DND-41 (cell line): ENCODE data around the gene KRTAP9-1.
"Not testable (repeated sequence)": the region's sequence is repeated elsewhere in the genome, so short reads cannot be mapped to it uniquely, and the experiment has no call there.

ENCODE experiments used
- ATAC-seq: fragments of 200-7000 bp; cut with Tn5 transposase; 3 replicates; pipeline ENCODE4 v1.9.1; 2021; ENCODE audit warnings: low read depth; ENCODE audit not compliant: insufficient read depth
- DNase-seq: peaks from one replicate; pipeline ENCODE4 v3.0.0-alpha.2; 2020
- H2AFZ ChIP-seq: 2 replicates; pipeline ENCODE4 v1.6.0; 2012; ENCODE audit warnings: low read depth, low read length
- H3K27ac ChIP-seq: 2 replicates; pipeline ENCODE4 v1.5.1; 2012; ENCODE audit warnings: low read length, inconsistent platforms
- H3K27me3 ChIP-seq: fragments of 200-600 bp; sonication (generic); 2 replicates; pipeline ENCODE4 v1.6.0; 2012; ENCODE audit warnings: low read length, mild to moderate bottlenecking, inconsistent platforms; ENCODE audit not compliant: insufficient read depth, poor library complexity
- H3K36me3 ChIP-seq: 2 replicates; pipeline ENCODE4 v1.5.1; 2012; ENCODE audit warnings: low read length, inconsistent platforms; ENCODE audit not compliant: insufficient read depth
- H3K4me1 ChIP-seq: 2 replicates; pipeline ENCODE4 v1.5.1; 2012; ENCODE audit warnings: mild to moderate bottlenecking, low read length; ENCODE audit not compliant: insufficient read depth
- H3K4me2 ChIP-seq: 2 replicates; pipeline ENCODE4 v1.6.0; 2012; ENCODE audit warnings: mild to moderate bottlenecking, moderate library complexity, low read length, inconsistent platforms; ENCODE audit not compliant: insufficient read depth
- H3K4me3 ChIP-seq, 2 experiments: fragments of 200-600 bp in 1 of 2; shearing (Covaris generic) in 1 of 2; 2 replicates each; pipeline ENCODE4 v1.5.1; 2012 to 2016; ENCODE audit warnings: inconsistent platforms in 2 of 2, low read length in 2 of 2, mild to moderate bottlenecking in 2 of 2, low read depth in 1 of 2, moderate library complexity in 1 of 2
- H3K79me2 ChIP-seq: 2 replicates; pipeline ENCODE4 v1.6.0; 2012; ENCODE audit warnings: low read length, inconsistent platforms; ENCODE audit not compliant: insufficient read depth
- H3K9ac ChIP-seq: 2 replicates; pipeline ENCODE4 v1.6.0; 2012; ENCODE audit warnings: low read depth, mild to moderate bottlenecking, inconsistent platforms, low read length, moderate library complexity
- H3K9me3 ChIP-seq: 2 replicates; pipeline ENCODE4 v1.5.1; 2012; ENCODE audit warnings: low read length, moderate library complexity, mild to moderate bottlenecking, inconsistent platforms; ENCODE audit not compliant: insufficient read depth, severe bottlenecking
- H4K20me1 ChIP-seq: 2 replicates; pipeline ENCODE4 v1.6.0; 2012; ENCODE audit warnings: low read length; ENCODE audit not compliant: insufficient read depth
- EZH2 ChIP-seq: IDR thresholded peaks from 3 replicates; pipeline ENCODE4 v1.6.1; 2012; ENCODE audit warnings: borderline replicate concordance, low read depth, mild to moderate bottlenecking, moderate library complexity, low read length, inconsistent platforms; ENCODE audit not compliant: severe bottlenecking
- TF ChIP-seq, protein P1 (sequence below): IDR thresholded peaks from 2 replicates; pipeline ENCODE4 v1.5.1; 2012; ENCODE audit warnings: borderline replicate concordance, low read length, moderate library complexity, mild to moderate bottlenecking; ENCODE audit not compliant: poor library complexity, severe bottlenecking; ENCODE audit errors: extremely low read depth

Gene KRTAP9-1

DNA sequence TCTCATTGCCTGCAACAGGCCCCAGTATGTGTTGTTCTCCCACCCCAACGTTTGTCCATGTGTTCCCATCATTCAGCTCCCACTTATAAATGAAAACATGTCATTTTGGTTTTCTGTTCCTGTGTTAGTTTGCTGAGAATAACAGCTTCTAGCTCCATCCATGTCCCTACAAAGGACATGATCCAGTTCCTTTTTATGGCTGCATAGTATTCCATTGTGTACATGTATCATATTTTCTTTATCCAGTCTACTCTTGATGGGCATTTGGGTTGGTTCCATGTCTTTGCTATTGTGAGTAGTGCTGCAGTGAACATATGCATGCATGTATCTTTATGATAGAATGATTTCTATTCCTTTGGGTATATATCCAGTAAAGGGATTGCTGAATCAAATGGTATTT, 26.0 kb downstream of the KRTAP9-1 start:
- DNase-seq = no peak
- Histone ChIP-seq H3K4me3 (no peak overlapping the region), H3K4me2 (no peak overlapping the region), H3K27ac (no peak overlapping the region), H3K36me3 (no peaks in the 10 kb centered on the region), H3K27me3 (peaks cover 2% of the 10 kb centered on the region), H4K20me1 (no peaks in the 10 kb centered on the region), H3K79me2 (no peaks in the 10 kb centered on the region), H3K4me1 (no peaks in the 10 kb centered on the region), H2AFZ (no peak overlapping the region), H3K9ac (no peak overlapping the region), H3K9me3 (no peaks in the 10 kb centered on the region)
- TF ChIP-seq, protein P1, sequence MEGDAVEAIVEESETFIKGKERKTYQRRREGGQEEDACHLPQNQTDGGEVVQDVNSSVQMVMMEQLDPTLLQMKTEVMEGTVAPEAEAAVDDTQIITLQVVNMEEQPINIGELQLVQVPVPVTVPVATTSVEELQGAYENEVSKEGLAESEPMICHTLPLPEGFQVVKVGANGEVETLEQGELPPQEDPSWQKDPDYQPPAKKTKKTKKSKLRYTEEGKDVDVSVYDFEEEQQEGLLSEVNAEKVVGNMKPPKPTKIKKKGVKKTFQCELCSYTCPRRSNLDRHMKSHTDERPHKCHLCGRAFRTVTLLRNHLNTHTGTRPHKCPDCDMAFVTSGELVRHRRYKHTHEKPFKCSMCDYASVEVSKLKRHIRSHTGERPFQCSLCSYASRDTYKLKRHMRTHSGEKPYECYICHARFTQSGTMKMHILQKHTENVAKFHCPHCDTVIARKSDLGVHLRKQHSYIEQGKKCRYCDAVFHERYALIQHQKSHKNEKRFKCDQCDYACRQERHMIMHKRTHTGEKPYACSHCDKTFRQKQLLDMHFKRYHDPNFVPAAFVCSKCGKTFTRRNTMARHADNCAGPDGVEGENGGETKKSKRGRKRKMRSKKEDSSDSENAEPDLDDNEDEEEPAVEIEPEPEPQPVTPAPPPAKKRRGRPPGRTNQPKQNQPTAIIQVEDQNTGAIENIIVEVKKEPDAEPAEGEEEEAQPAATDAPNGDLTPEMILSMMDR = no peak
- TF ChIP-seq EZH2 = no peak
- ATAC-seq = no peak

DNA sequence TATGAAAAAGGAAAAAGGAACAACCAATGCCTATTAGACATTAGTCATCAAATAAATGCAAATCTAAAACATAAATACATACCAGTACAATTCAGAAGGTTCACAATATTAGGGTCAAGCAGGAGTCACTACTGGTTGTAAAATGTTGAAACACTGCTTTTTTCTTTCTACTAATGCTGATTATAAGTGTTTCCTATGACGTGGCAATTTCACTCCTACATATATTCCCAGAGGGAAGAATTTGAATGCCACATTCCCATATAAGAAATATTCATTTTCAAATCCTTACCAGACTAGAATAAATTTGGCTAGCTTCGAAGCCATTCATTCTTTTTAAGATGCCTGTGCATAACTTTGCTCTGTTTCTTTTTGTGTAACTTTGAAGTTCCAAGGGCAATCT, 34.1 kb downstream of the KRTAP9-1 start:
- Histone ChIP-seq H3K27ac (no peak overlapping the region), H3K79me2 (no peaks in the 10 kb centered on the region), H4K20me1 (no peaks in the 10 kb centered on the region), H3K27me3 (peaks cover 10% of the 10 kb centered on the region), H3K4me2 (no peak overlapping the region), H3K9me3 (no peaks in the 10 kb centered on the region), H2AFZ (no peak overlapping the region), H3K4me3 (no peak overlapping the region), H3K9ac (no peak overlapping the region), H3K4me1 (no peaks in the 10 kb centered on the region), H3K36me3 (no peaks in the 10 kb centered on the region)
- DNase-seq = no peak
- ATAC-seq = no peak
- TF ChIP-seq EZH2 = no peak
- TF ChIP-seq, protein P1 = no peak

DNA sequence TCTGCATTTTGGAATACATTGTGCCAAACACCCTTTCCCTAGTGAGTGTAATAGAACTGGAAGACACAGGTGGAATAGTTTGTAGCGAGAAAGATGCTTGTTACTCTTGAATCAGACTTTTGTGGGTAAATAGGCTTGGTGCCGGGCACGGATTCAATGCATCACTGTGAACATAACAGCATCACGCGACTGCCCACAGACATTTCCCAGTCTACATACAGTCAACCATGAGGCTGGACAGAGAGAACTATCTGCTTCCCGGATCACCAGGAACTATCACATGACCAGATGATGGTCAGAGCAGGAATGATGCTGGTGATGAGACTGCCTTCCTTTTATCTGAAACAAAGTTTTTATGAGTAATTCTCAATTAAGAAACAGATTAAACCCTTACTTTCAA, 36.4 kb downstream of the KRTAP9-1 start:
- Histone ChIP-seq H3K4me1 (no peaks in the 10 kb centered on the region), H3K9ac (no peak overlapping the region), H4K20me1 (no peaks in the 10 kb centered on the region), H3K9me3 (no peaks in the 10 kb centered on the region), H3K36me3 (no peaks in the 10 kb centered on the region), H3K27me3 (peaks cover 10% of the 10 kb centered on the region), H3K79me2 (no peaks in the 10 kb centered on the region), H3K4me2 (no peak overlapping the region), H3K27ac (no peak overlapping the region), H2AFZ (no peak overlapping the region), H3K4me3 (no peak overlapping the region)
- TF ChIP-seq EZH2 = no peak
- TF ChIP-seq, protein P1 = no peak
- DNase-seq (no peak), ATAC-seq (no peak)

DNA sequence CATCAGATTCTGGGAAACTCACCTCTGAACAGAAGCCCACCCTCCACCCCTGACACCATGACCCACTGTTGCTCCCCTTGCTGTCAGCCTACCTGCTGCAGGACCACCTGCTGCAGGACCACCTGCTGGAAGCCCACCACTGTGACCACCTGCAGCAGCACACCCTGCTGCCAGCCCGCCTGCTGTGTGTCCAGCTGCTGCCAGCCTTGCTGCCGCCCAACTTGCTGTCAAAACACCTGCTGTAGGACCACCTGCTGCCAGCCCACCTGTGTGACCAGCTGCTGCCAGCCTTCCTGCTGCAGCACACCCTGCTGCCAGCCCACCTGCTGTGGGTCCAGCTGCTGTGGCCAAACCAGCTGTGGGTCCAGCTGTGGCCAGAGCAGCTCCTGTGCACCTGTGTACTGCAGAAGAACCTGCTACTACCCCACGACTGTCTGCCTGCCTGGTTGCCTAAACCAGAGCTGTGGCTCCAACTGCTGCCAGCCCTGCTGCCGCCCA, 37.0 kb downstream of the KRTAP9-1 start, which contains the start of gene KRTAP9-2:
Gene KRTAP9-2 (plus strand): TSS at position 51 of the 498 bp plus-strand sequence. CDS start 7 bp downstream, at position 58.
- not testable (repeated sequence) for ATAC-seq, H4K20me1 ChIP-seq, DNase-seq, H3K9me3 ChIP-seq, H3K9ac ChIP-seq, H3K27ac ChIP-seq, H2AFZ ChIP-seq, H3K4me2 ChIP-seq, H3K4me1 ChIP-seq, H3K4me3 ChIP-seq, H3K79me2 ChIP-seq, H3K27me3 ChIP-seq, H3K36me3 ChIP-seq
